HUDEP-2 (cell line): ENCODE data around the gene PLIN1.

Source experiments
- DNase-seq, 76 experiments: peaks; one replicate each; lab custom pipeline; 2025; ENCODE audit not compliant: unreplicated experiment in 76 of 76; lab: John Stamatoyannopoulos, UW

PLIN1 gene

GRCh38 chr15:89630260-89630659, 48.9 kb downstream of the PLIN1 start:
- no peak for DNase-seq

DNA sequence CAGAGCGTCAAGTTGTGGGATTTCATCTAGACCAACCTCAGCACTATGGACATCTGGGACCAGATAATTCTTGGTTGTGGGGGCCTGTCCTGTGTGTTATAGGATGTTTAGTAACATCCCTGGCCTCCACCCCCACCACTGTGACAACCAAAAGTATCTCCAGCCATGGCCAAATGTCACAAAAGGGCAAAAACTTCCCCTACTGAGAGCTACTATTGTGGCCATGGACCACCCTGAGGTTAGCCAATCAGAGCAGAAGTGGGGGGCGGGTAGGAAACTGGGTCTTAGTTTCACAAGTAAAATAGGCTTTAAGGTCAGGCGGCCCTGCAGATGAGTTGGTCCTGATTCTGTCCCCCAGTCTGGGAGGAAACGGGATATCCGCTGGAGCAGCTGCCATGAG, 49.3 kb downstream of the PLIN1 start:
- DNase-seq, result no peak

- no peak for DNase-seq
Measured at GRCh38 chr15:89628806-89629715, 50.1 kb downstream of the PLIN1 start.

- no peak for DNase-seq
Measured at GRCh38 chr15:89628301-89628700, 50.9 kb downstream of the PLIN1 start.

GRCh38 chr15:89627256-89627970, 51.8 kb downstream of the PLIN1 start:
- no peak for DNase-seq

- no peak for DNase-seq
Measured at GRCh38 chr15:89625716-89626115, 53.5 kb downstream of the PLIN1 start.

- DNase-seq, result no peak
Measured at GRCh38 chr15:89623165-89623564, 56.0 kb downstream of the PLIN1 start.

DNA sequence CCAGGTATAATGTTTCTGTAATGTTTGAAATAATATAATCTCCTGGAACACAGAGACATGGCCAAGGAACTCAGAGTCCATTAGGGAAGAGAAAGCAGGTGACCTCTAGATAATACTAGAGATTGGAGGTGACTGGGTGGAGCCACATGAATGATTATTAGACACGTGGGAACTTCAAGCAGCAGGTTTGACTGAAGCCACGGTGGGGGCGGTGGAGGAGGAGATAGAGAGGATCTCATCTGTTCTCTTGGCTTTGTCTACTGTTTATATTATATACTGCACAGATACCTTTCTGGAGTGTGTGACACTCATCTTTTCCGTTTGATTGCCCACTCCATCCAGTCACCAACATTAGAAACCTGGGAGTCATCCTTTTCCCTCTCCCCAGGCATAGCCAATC, 57.6 kb downstream of the PLIN1 start:
- no peak for DNase-seq

- no peak for DNase-seq
Measured at GRCh38 chr15:89616228-89616627, 62.9 kb downstream of the PLIN1 start.

DNA sequence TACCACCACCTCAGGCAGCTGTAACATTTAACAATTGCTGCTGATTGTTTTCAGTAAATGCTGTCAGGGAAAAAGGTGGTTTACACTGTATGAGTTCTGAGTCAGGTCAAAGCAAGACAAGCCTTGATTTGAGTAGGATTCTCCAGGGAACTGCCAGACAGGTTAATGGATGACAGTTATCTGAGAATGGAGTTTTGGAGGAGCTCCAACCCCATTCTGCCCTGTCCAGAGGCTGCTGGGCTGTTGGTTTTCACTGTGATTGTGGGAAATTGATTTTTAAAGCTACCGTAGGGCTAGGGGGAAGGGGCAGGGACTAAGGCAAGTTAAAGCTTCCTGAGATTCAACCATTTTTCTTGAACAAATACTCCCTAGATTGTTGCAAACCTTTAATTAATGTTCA, 64.0 kb downstream of the PLIN1 start:
- DNase-seq, result no peak
